C1 segment of cervical spinal cord (tissue), 14 donors: ENCODE results near the gene GXYLT2.
"Not testable (repeated sequence)": the region's sequence is repeated elsewhere in the genome, so short reads cannot be mapped to it uniquely, and the experiment has no call there.

ENCODE experiments used
- DNase-seq, 14 donors: peaks; one replicate each; lab custom pipeline; 2025; lab: John Stamatoyannopoulos, UW

Gene GXYLT2

GRCh38 chr3:72892081-72892775, 4.4 kb downstream of the GXYLT2 start:
- peak in 11 of 14 donors; percentile 18 to 76 (median 53) for DNase-seq

- no peak for DNase-seq
Measured at GRCh38 chr3:72892870-72893269, 5.0 kb downstream of the GXYLT2 start.

GRCh38 chr3:72894976-72895552, 7.2 kb downstream of the GXYLT2 start:
- no peak for DNase-seq

- DNase-seq, result no peak
Measured at GRCh38 chr3:72896996-72897757, 9.3 kb downstream of the GXYLT2 start.

GRCh38 chr3:72897758-72898007, 9.8 kb downstream of the GXYLT2 start:
- no peak for DNase-seq

- DNase-seq, result no peak
Measured at GRCh38 chr3:72899349-72899765, 11.5 kb downstream of the GXYLT2 start.

- no peak for DNase-seq
Measured at GRCh38 chr3:72900048-72900447, 12.2 kb downstream of the GXYLT2 start.

GRCh38 chr3:72901840-72902239, 14.0 kb downstream of the GXYLT2 start:
- no peak for DNase-seq

- DNase-seq, result no peak
Measured at GRCh38 chr3:72903004-72903403, 15.2 kb downstream of the GXYLT2 start.

GRCh38 chr3:72904163-72904562, 16.3 kb downstream of the GXYLT2 start:
- no peak for DNase-seq

GRCh38 chr3:72906154-72906553, 18.3 kb downstream of the GXYLT2 start:
- no peak for DNase-seq

- DNase-seq, result peak in 5 of 14 donors; percentile 4 to 42 (median 22)
Measured at GRCh38 chr3:72907131-72907711, 19.4 kb downstream of the GXYLT2 start.

GRCh38 chr3:72907731-72908620, 20.1 kb downstream of the GXYLT2 start:
- DNase-seq, result peak in 3 of 14 donors; percentile 4 to 53 (median 23)

- no peak for DNase-seq
Measured at GRCh38 chr3:72909591-72909990, 21.7 kb downstream of the GXYLT2 start.

GRCh38 chr3:72912532-72912931, 24.7 kb downstream of the GXYLT2 start:
- DNase-seq, result no peak

- DNase-seq, result no peak
Measured at GRCh38 chr3:72914383-72914782, 26.5 kb downstream of the GXYLT2 start.

GRCh38 chr3:72916250-72916649, 28.4 kb downstream of the GXYLT2 start:
- DNase-seq, result no peak

- no peak for DNase-seq
Measured at GRCh38 chr3:72919520-72919919, 31.7 kb downstream of the GXYLT2 start.

- no peak for DNase-seq
Measured at GRCh38 chr3:72924055-72924454, 36.2 kb downstream of the GXYLT2 start.

GRCh38 chr3:72928781-72929735, 41.2 kb downstream of the GXYLT2 start:
- DNase-seq, result not testable (repeated sequence)
